H9 (cell line): ENCODE data around the gene ZSCAN22. TPM values are rescaled to one million over a fixed set of nuclear protein-coding genes. Genes with fewer than 3 reads are reported as not detected.
A peak's percentile ranks its signal among the peaks of the same experiment; 100 is the strongest.

ENCODE experiments used
- DNase-seq: peaks from one replicate; pipeline ENCODE4 v3.0.0-alpha.2; 2017
- H2AFZ ChIP-seq: one replicate; pipeline ENCODE4 v1.6.1; 2013; ENCODE audit warnings: mild to moderate bottlenecking, low read length, control low read depth, moderate library complexity
- H2AK5ac ChIP-seq: 2 replicates; pipeline ENCODE4 v1.6.1; 2013; ENCODE audit warnings: low read length, control low read depth, mixed read lengths; ENCODE audit not compliant: insufficient read length
- H2BK120ac ChIP-seq: one replicate; pipeline ENCODE4 v1.6.1; 2013; ENCODE audit warnings: low read depth, mild to moderate bottlenecking, low read length, control low read depth, inconsistent platforms; ENCODE audit not compliant: poor library complexity, severe bottlenecking
- H2BK12ac ChIP-seq: 2 replicates; pipeline ENCODE4 v1.6.1; 2013; ENCODE audit warnings: low read length, control low read depth, mixed read lengths, low read depth; ENCODE audit not compliant: insufficient read length
- H2BK15ac ChIP-seq: 2 replicates; pipeline ENCODE4 v1.6.1; 2013; ENCODE audit warnings: low read depth, low read length, control low read depth
- H2BK20ac ChIP-seq: one replicate; pipeline ENCODE4 v1.6.1; 2013; ENCODE audit warnings: low read depth, mild to moderate bottlenecking, low read length, control low read depth, inconsistent platforms; ENCODE audit not compliant: poor library complexity, severe bottlenecking
- H2BK5ac ChIP-seq: 2 replicates; pipeline ENCODE4 v1.6.1; 2013; ENCODE audit warnings: low read length, control low read depth, mixed read lengths; ENCODE audit not compliant: insufficient read length
- H3K14ac ChIP-seq: 2 replicates; pipeline ENCODE4 v1.6.1; 2013; ENCODE audit warnings: low read length, control low read depth; ENCODE audit not compliant: insufficient read depth
- H3K18ac ChIP-seq: 2 replicates; pipeline ENCODE4 v1.6.1; 2013; ENCODE audit warnings: low read depth, mild to moderate bottlenecking, mixed read lengths, low read length, control low read depth; ENCODE audit not compliant: insufficient read length
- H3K23ac ChIP-seq: 2 replicates; pipeline ENCODE4 v1.6.1; 2013; ENCODE audit warnings: low read length, control low read depth, mixed read lengths, low read depth; ENCODE audit not compliant: insufficient read length
- H3K23me2 ChIP-seq: 2 replicates; pipeline ENCODE4 v1.6.1; 2013; ENCODE audit warnings: low read depth, mild to moderate bottlenecking, mixed read lengths, low read length, control low read depth; ENCODE audit not compliant: insufficient read length, poor library complexity, severe bottlenecking
- H3K27ac ChIP-seq: 2 replicates; pipeline ENCODE4 v1.5.1; 2013; ENCODE audit warnings: low read length, control low read depth, mixed read lengths, low read depth; ENCODE audit not compliant: insufficient read length
- H3K27me3 ChIP-seq: 2 replicates; pipeline ENCODE4 v1.6.1; 2013; ENCODE audit warnings: low read length, control low read depth, inconsistent platforms; ENCODE audit not compliant: insufficient read depth
- H3K4ac ChIP-seq: 2 replicates; pipeline ENCODE4 v1.6.1; 2013; ENCODE audit warnings: low read depth, mild to moderate bottlenecking, control low read depth, inconsistent platforms, low read length, moderate library complexity
- H3K4me1 ChIP-seq: 2 replicates; pipeline ENCODE4 v1.6.1; 2013; ENCODE audit warnings: low read length, control low read depth, inconsistent platforms; ENCODE audit not compliant: insufficient read depth
- H3K4me2 ChIP-seq: 2 replicates; pipeline ENCODE4 v1.6.1; 2013; ENCODE audit warnings: low read length, control low read depth, mixed read lengths; ENCODE audit not compliant: insufficient read length, insufficient read depth
- H3K56ac ChIP-seq: 2 replicates; pipeline ENCODE4 v1.6.1; 2013; ENCODE audit warnings: low read depth, mild to moderate bottlenecking, mixed read lengths, low read length, control low read depth; ENCODE audit not compliant: insufficient read length
- H3K79me1 ChIP-seq: 2 replicates; pipeline ENCODE4 v1.6.1; 2013; ENCODE audit warnings: low read depth, mild to moderate bottlenecking, moderate library complexity, low read length, control low read depth, inconsistent platforms; ENCODE audit not compliant: insufficient read depth, poor library complexity, severe bottlenecking
- H3K79me2 ChIP-seq: 2 replicates; pipeline ENCODE4 v1.6.1; 2013; ENCODE audit warnings: low read length, control low read depth, inconsistent platforms; ENCODE audit not compliant: insufficient read depth
- H3K9ac ChIP-seq: 2 replicates; pipeline ENCODE4 v1.6.1; 2013; ENCODE audit warnings: low read length, control low read depth, mixed read lengths; ENCODE audit not compliant: insufficient read length; ENCODE audit errors: extremely low read depth
- H3K9me3 ChIP-seq: one replicate; pipeline ENCODE4 v1.6.1; 2013; ENCODE audit warnings: low read depth, low read length, inconsistent platforms; ENCODE audit not compliant: control insufficient read depth
- H3T11ph ChIP-seq: one replicate; pipeline ENCODE4 v1.6.1; 2013; ENCODE audit warnings: mild to moderate bottlenecking, low read length, control low read depth, inconsistent platforms
- H4K20me1 ChIP-seq: one replicate; pipeline ENCODE4 v1.6.1; 2013; ENCODE audit not compliant: control insufficient read depth, insufficient read length, insufficient read depth
- H4K5ac ChIP-seq: 2 replicates; pipeline ENCODE4 v1.6.1; 2013; ENCODE audit warnings: low read depth, mild to moderate bottlenecking, mixed read lengths, low read length, control low read depth; ENCODE audit not compliant: insufficient read length
- H4K8ac ChIP-seq: replicated peaks from 2 replicates; pipeline ENCODE4 v1.6.1; 2013; ENCODE audit warnings: low read length, control low read depth, mixed read lengths, low read depth; ENCODE audit not compliant: insufficient read length
- H4K91ac ChIP-seq: 2 replicates; pipeline ENCODE4 v1.6.1; 2013; ENCODE audit warnings: low read depth, mild to moderate bottlenecking, moderate library complexity, mixed read lengths, low read length, control low read depth; ENCODE audit not compliant: insufficient read length
- H3K27ac Mint-ChIP-seq, 3 experiments: 2 replicates in 2 of 3; 3 replicates in 1 of 3; pipeline ENCODE4 v1.8.0; 2020 to 2021; ENCODE audit warnings: mixed read lengths in 3 of 3, mild to moderate bottlenecking in 1 of 3, moderate library complexity in 1 of 3
- H3K27me3 Mint-ChIP-seq: 2 replicates; pipeline ENCODE4 v1.8.0; 2021; ENCODE audit warnings: low read depth, mild to moderate bottlenecking, moderate library complexity, mixed read lengths
- H3K36me3 Mint-ChIP-seq, 3 experiments: 2 replicates in 2 of 3; 3 replicates in 1 of 3; pipeline ENCODE4 v1.8.0; 2020 to 2021; ENCODE audit warnings: low read depth in 3 of 3, mixed read lengths in 3 of 3; ENCODE audit not compliant: insufficient read depth in 1 of 3
- H3K4me1 Mint-ChIP-seq, 2 experiments: 2 replicates each; pipeline ENCODE4 v1.8.0; 2020; ENCODE audit warnings: mixed read lengths in 2 of 2
- H3K4me3 Mint-ChIP-seq, 2 experiments: 2 replicates in 1 of 2; 3 replicates in 1 of 2; pipeline ENCODE4 v1.8.0; 2020 to 2021; ENCODE audit warnings: mild to moderate bottlenecking in 2 of 2, mixed read lengths in 2 of 2, moderate library complexity in 1 of 2
- H3K9me3 Mint-ChIP-seq, 2 experiments: 2 replicates in 1 of 2; 3 replicates in 1 of 2; pipeline ENCODE4 v1.8.0; 2020; ENCODE audit warnings: mild to moderate bottlenecking in 2 of 2, mixed read lengths in 2 of 2, moderate library complexity in 1 of 2
- WGBS: extraction: QIAGEN DNeasy Blood & Tissue Kit; methylation state at CpG from one replicate; pipeline ENCODE4 v1.1.7; 2013; ENCODE audit warnings: missing lambda C conversion rate, low lambda C conversion rate, mixed read lengths; ENCODE audit not compliant: insufficient read length; ENCODE audit errors: extremely low coverage; 5-methylcytosine and 5-hydroxymethylcytosine counted together
- total RNA-seq: library from RNA; stranded (reverse); gene quantifications from 2 replicates; pipeline ENCODE4 v1.2.1, GENCODE V29; 2021
- TF ChIP-seq, protein P1 (sequence below): fragments of 200-600 bp; sonication (generic); conservative IDR thresholded peaks from 3 replicates; pipeline ENCODE4 v1.8.0; 2021; ENCODE audit warnings: antibody characterized with exemption, mild to moderate bottlenecking

ZSCAN22 gene
- total RNA-seq, 1 experiment from 2014 or later, result 4.8 TPM

DNA sequence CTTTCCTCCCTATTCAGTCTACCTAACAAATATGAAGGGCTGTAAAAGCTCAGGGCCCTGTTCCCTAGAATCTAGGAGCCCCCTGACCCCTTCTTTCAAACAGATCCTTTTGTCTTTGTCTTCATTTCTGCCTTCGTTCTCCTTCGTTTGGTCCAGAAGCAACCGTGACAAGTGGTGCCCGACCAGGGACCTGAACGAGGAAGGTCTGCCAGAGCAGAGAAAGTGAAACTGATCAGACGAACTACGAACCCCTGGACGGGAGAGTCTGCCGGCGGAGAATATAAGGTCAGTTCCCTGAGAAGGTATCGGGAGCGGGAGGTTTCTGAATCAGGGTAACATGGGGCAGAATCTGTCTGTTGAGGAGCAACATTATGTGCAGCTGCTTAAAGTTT lies 20.9 kb upstream of the ZSCAN22 start:
- Histone ChIP-seq H3K23me2 (peaks cover 4% of the 10 kb centered on the region), H2BK20ac (no peak overlapping the region), H3K27me3 (no peaks in the 10 kb centered on the region), H3T11ph (no peak overlapping the region), H3K56ac (no peak overlapping the region), H3K27ac (no peak overlapping the region), H4K5ac (no peak overlapping the region), H3K23ac (no peak overlapping the region), H3K14ac (no peak overlapping the region), H2AK5ac (no peak overlapping the region), H3K4ac (no peak overlapping the region), H2AFZ (no peak overlapping the region), H3K79me1 (no peaks in the 10 kb centered on the region), H3K4me1 (no peaks in the 10 kb centered on the region), H2BK12ac (no peak overlapping the region), H2BK15ac (no peak overlapping the region), H3K79me2 (no peaks in the 10 kb centered on the region), H3K9me3 (no peaks in the 10 kb centered on the region), H3K4me2 (peak overlapping the region; percentile 69), H4K91ac (no peak overlapping the region), H4K8ac (no peak overlapping the region), H3K18ac (no peak overlapping the region), H2BK120ac (no peak overlapping the region), H4K20me1 (no peaks in the 10 kb centered on the region), H3K9ac (peak overlapping the region; percentile 66), H2BK5ac (no peak overlapping the region)
- Mint-ChIP-seq H3K4me1 (peaks cover 13 to 21% of the 10 kb centered on the region in 2 experiments), H3K4me3 (peak overlapping the region; percentile 99), H3K27ac (peak overlapping the region in 1 of 3 experiments; percentile 89; a peak in 1 of 7 replicates), H3K9me3 (no peaks in the 10 kb centered on the region), H3K36me3 (peaks cover 14 to 46% (median 25%) of the 10 kb centered on the region in 3 experiments; a peak in 6 of 7 replicates), H3K27me3 (no peaks in the 10 kb centered on the region)
- TF ChIP-seq, protein P1, sequence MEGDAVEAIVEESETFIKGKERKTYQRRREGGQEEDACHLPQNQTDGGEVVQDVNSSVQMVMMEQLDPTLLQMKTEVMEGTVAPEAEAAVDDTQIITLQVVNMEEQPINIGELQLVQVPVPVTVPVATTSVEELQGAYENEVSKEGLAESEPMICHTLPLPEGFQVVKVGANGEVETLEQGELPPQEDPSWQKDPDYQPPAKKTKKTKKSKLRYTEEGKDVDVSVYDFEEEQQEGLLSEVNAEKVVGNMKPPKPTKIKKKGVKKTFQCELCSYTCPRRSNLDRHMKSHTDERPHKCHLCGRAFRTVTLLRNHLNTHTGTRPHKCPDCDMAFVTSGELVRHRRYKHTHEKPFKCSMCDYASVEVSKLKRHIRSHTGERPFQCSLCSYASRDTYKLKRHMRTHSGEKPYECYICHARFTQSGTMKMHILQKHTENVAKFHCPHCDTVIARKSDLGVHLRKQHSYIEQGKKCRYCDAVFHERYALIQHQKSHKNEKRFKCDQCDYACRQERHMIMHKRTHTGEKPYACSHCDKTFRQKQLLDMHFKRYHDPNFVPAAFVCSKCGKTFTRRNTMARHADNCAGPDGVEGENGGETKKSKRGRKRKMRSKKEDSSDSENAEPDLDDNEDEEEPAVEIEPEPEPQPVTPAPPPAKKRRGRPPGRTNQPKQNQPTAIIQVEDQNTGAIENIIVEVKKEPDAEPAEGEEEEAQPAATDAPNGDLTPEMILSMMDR, result no peak
- WGBS, result no CpG with 5 or more reads among the region's 12 CpGs
- no peak for DNase-seq
